SU-DHL-6 (cell line): Measurements from ENCODE around the gene KLHL22.

Experiments used
- CTCF ChIP-seq: fragments of 200-600 bp; sonication (generic); IDR thresholded peaks from one replicate; pipeline ENCODE4 v1.5.1; 2017; ENCODE audit warnings: antibody characterized with exemption, mild to moderate bottlenecking, low read length, moderate library complexity; ENCODE audit not compliant: insufficient read depth, poor library complexity, severe bottlenecking
- EZH2phosphoT487 ChIP-seq: fragments of 200-600 bp; sonication (generic), shearing (Covaris generic); conservative IDR thresholded peaks from 2 replicates; pipeline ENCODE4 v1.6.1; 2018; ENCODE audit warnings: mild to moderate bottlenecking, antibody characterized with exemption, low read length, moderate library complexity, mixed read lengths

GRCh38 chr22:20531154-20531403, 35.5 kb upstream of the KLHL22 start:
- TF ChIP-seq EZH2phosphoT487 (no peak), CTCF (no peak)
